GM19351 (cell line): ENCODE data around the gene CLCN3.
"Not testable (repeated sequence)": the region's sequence is repeated elsewhere in the genome, so short reads cannot be mapped to it uniquely, and the experiment has no call there.

Experiments
- ATAC-seq: cut with Tn5 transposase; IDR thresholded peaks from one replicate; pipeline ENCODE4 v1.9.1; 2021; ENCODE audit warnings: mild to moderate bottlenecking, moderate library complexity; ENCODE audit not compliant: unreplicated experiment

CLCN3 gene

DNA sequence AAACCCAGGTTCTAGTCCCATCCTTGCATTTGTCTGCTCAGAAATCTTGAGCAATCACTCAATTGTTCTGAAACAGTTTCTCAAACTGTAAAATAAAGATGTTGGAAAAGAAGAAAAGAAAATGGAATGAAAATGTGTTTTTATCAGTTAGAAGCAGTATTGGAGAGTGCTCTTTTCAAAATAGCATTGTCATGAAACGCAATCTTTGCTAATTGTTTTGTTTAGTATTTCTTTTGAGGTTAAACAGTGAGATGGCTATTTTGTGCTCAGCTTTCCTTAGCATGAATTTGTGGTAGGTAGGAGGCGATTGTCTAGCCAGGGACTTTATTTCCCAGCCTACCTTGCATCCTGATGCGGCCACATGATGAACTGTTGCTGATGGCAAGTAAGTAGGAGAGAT, 148.0 kb downstream of the CLCN3 start:
- ATAC-seq, result no peak

DNA sequence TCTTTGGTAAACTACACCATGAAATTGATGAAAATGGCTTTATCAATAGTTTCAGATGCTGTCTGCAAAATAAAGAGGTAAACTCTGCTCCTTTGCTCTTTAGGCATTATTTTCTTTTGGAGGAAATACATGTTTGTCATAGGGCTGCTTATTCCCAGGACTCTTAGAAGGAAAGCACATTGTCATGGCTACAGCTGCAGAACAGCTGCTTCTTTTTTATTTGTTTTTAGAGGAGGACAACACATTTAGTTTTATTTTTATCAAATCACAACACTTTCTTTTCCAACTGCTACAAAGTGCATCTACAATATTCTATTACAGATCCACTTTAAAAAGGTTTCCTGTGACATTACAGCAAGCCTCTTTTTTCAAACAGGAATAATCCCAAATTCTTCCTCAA, 150.0 kb downstream of the CLCN3 start:
- ATAC-seq, result no peak

DNA sequence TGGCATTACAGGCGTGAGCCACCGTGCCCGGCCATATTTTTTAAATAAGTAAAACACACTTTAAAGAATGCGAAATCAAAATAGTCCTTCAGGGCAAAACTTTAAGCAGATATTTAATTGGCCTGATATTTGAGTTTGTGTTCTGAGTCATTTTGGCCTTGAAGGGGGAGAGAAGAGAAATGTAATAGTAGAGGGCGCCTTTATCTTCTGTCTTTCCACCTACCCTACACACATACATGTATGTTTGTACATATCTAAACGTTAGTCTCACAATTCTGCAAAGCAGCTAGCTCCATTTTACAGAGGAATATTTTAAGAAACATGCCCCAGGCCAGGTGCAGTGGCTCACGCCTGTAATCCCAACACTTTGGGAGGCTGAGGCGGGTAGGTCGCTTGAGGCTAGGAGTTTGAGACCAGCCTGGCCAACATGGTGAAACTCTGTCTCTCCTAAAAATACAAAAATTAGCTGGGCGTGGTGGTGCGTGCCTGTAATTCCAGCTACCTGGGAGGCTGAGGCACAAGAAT, 151.2 kb downstream of the CLCN3 start:
- not testable (repeated sequence) for ATAC-seq
